A549 (cell line): Measurements from ENCODE around the gene SLC25A46. TPM values are rescaled to one million over a fixed set of nuclear protein-coding genes. Genes with fewer than 3 reads are reported as not detected.
"Not testable (repeated sequence)": the region's sequence is repeated elsewhere in the genome, so short reads cannot be mapped to it uniquely, and the experiment has no call there.

ENCODE experiments used
- ATAC-seq, 2 experiments: fragments of 200-7000 bp in 1 of 2; fragments of >200 bp in 1 of 2; cut with Nextera tagmentation in 1 of 2; cut with Tn5 transposase in 1 of 2; 3 replicates each; pipeline versions ENCODE4 v1.8.0 to v1.9.1; 2018 to 2020; ENCODE audit warnings: mild to moderate bottlenecking in 1 of 2, moderate library complexity in 1 of 2
- CTCF ChIA-PET: fragments of 300-600 bp; sonication (Branson Sonifier 250); formaldehyde crosslinking; extraction: SDS; loops from one replicate; lab custom pipeline; 2021; ENCODE audit warnings: antibody characterized with exemption, inconsistent platforms; lab: Yijun Ruan, JAX
- POLR2A ChIA-PET: fragments of 350-600 bp; formaldehyde crosslinking; extraction: SDS; loops from one replicate; lab custom pipeline; 2021; ENCODE audit warnings: antibody characterized with exemption, inconsistent platforms; lab: Yijun Ruan, JAX
- DNase-seq, 2 experiments: peaks; one replicate each; pipeline versions ENCODE4 v3.0.0 to v3.0.0-alpha.2; 2011 to 2016; ENCODE audit warnings: low read depth in 1 of 2, low spot score in 1 of 2
- FAIRE-seq: peaks from 2 replicates; lab custom pipeline; 2011; peaks lifted over from hg19 to GRCh38; lab: Jason Lieb, UNC
- H3K27ac ChIP-seq, 2 experiments: fragments of >200 bp; sonication (Bioruptor Twin); formaldehyde crosslinking; 3 replicates each; pipeline ENCODE4 v1.5.1; 2016 to 2017
- H3K4me1 ChIP-seq: fragments of >200 bp; sonication (Bioruptor Twin); formaldehyde crosslinking; 3 replicates; pipeline ENCODE4 v1.6.1; 2016
- H3K4me2 ChIP-seq: fragments of >200 bp; sonication (Bioruptor Twin); formaldehyde crosslinking; 3 replicates; pipeline ENCODE4 v1.6.1; 2016
- H3K4me3 ChIP-seq: fragments of >200 bp; sonication (Bioruptor Twin); formaldehyde crosslinking; 3 replicates; pipeline ENCODE4 v1.5.1; 2016
- H3K9me3 ChIP-seq: fragments of >200 bp; sonication (Bioruptor Twin); formaldehyde crosslinking; 3 replicates; pipeline ENCODE4 v1.6.1; 2016
- BHLHE40 ChIP-seq: IDR thresholded peaks from 2 replicates; pipeline ENCODE4 v1.6.1; 2012; ENCODE audit warnings: low read depth, low read length, inconsistent platforms
- CEBPB ChIP-seq, 2 experiments: fragments of >200 bp in 1 of 2; sonication (Bioruptor Twin) in 1 of 2; formaldehyde crosslinking in 1 of 2; IDR thresholded peaks; 2 replicates each; pipeline ENCODE4 v1.6.1; 2012 to 2016
- CHD2 ChIP-seq: fragments of 150-350 bp; IDR thresholded peaks from 2 replicates; pipeline ENCODE4 v1.6.1; 2014; ENCODE audit warnings: low read length; ENCODE audit not compliant: partially characterized antibody
- EP300 ChIP-seq, 2 experiments: fragments of >200 bp; sonication (Bioruptor Twin); formaldehyde crosslinking; IDR thresholded peaks; 2 replicates in 1 of 2; 3 replicates in 1 of 2; pipeline ENCODE4 v1.6.1; 2016 to 2017
- FOSB ChIP-seq: fragments of 250-450 bp; sonication (Bioruptor Pico); IDR thresholded peaks from 2 replicates; pipeline ENCODE4 v1.5.0; 2020; ENCODE audit warnings: mild to moderate bottlenecking, moderate library complexity
- FOSL2 ChIP-seq, 2 experiments: fragments of 450-650 bp in 1 of 2; fragments of >200 bp in 1 of 2; sonication (Bioruptor Twin) in 1 of 2; formaldehyde crosslinking; IDR thresholded peaks; 2 replicates each; pipeline versions ENCODE4 v1.5.0 to v1.6.1; 2016 to 2020; ENCODE audit warnings: mild to moderate bottlenecking in 1 of 2, moderate library complexity in 1 of 2
- FOXS1 ChIP-seq: fragments of 250-450 bp; sonication (Bioruptor Pico); IDR thresholded peaks from 2 replicates; pipeline ENCODE4 v1.5.0; 2020; ENCODE audit warnings: mild to moderate bottlenecking, moderate library complexity
- HDAC2 ChIP-seq: fragments of 200-600 bp; sonication (generic); IDR thresholded peaks from 2 replicates; pipeline ENCODE4 v1.6.1; 2016
- HEYL ChIP-seq: fragments of 250-450 bp; sonication (Bioruptor Pico); IDR thresholded peaks from 2 replicates; pipeline ENCODE4 v1.8.0; 2021; ENCODE audit warnings: mild to moderate bottlenecking, moderate library complexity
- HOXA7 ChIP-seq: fragments of 250-450 bp; sonication (Bioruptor Pico); IDR thresholded peaks from 2 replicates; pipeline ENCODE4 v1.5.0; 2020; ENCODE audit warnings: mild to moderate bottlenecking, moderate library complexity
- HOXB5 ChIP-seq: fragments of 250-450 bp; sonication (Bioruptor Pico); IDR thresholded peaks from 2 replicates; pipeline ENCODE4 v1.5.0; 2020; ENCODE audit warnings: mild to moderate bottlenecking, moderate library complexity
- JUNB ChIP-seq: fragments of >200 bp; sonication (Bioruptor Twin); formaldehyde crosslinking; IDR thresholded peaks from 2 replicates; pipeline ENCODE4 v1.6.1; 2016
- KDM5A ChIP-seq: fragments of 200-600 bp; sonication (generic); IDR thresholded peaks from 2 replicates; pipeline ENCODE4 v1.6.1; 2016; ENCODE audit warnings: antibody characterized with exemption, mild to moderate bottlenecking
- MAFK ChIP-seq: fragments of 450-650 bp; IDR thresholded peaks from 2 replicates; pipeline ENCODE4 v1.6.1; 2014; ENCODE audit not compliant: partially characterized antibody
- MAZ ChIP-seq: fragments of 150-350 bp; IDR thresholded peaks from 2 replicates; pipeline ENCODE4 v1.6.1; 2014; ENCODE audit warnings: antibody characterized with exemption, low read depth, low read length, borderline replicate concordance
- PHF8 ChIP-seq: fragments of 200-600 bp; sonication (generic); IDR thresholded peaks from 2 replicates; pipeline ENCODE4 v1.6.1; 2016; ENCODE audit warnings: low read depth, mild to moderate bottlenecking, antibody characterized with exemption, moderate library complexity, borderline replicate concordance
- RARB ChIP-seq: fragments of 250-450 bp; sonication (Bioruptor Pico); IDR thresholded peaks from 2 replicates; pipeline ENCODE4 v1.8.0; 2021; ENCODE audit warnings: mild to moderate bottlenecking, moderate library complexity
- RCOR1 ChIP-seq: fragments of 150-350 bp; IDR thresholded peaks from 2 replicates; pipeline ENCODE4 v1.6.1; 2014; ENCODE audit warnings: antibody characterized with exemption, low read length, low read depth
- RFX5 ChIP-seq: fragments of 450-650 bp; IDR thresholded peaks from 2 replicates; pipeline ENCODE4 v1.7.1; 2014; ENCODE audit warnings: antibody characterized with exemption, mild to moderate bottlenecking, moderate library complexity
- SMC3 ChIP-seq: fragments of >200 bp; sonication (Bioruptor Twin); formaldehyde crosslinking; IDR thresholded peaks from 3 replicates; pipeline ENCODE4 v1.6.1; 2018; ENCODE audit warnings: inconsistent platforms
- USF2 ChIP-seq: fragments of 450-650 bp; IDR thresholded peaks from 2 replicates; pipeline ENCODE4 v1.6.1; 2014; ENCODE audit warnings: antibody characterized with exemption
- ZFP36 ChIP-seq: fragments of 450-650 bp; IDR thresholded peaks from 2 replicates; pipeline ENCODE4 v1.6.1; 2014; ENCODE audit warnings: borderline replicate concordance; ENCODE audit not compliant: partially characterized antibody
- ZNF302 ChIP-seq: fragments of 250-450 bp; sonication (Bioruptor Pico); IDR thresholded peaks from 2 replicates; pipeline ENCODE4 v1.9.0; 2021; ENCODE audit warnings: inconsistent platforms, mild to moderate bottlenecking, moderate library complexity
- WGBS: methylation state at CpG from one replicate; pipeline ENCODE4 v1.1.6; 2017; ENCODE audit errors: missing lambda C conversion rate; 5-methylcytosine and 5-hydroxymethylcytosine counted together
- polyA plus RNA-seq, 4 experiments: library from polyadenylated mRNA; depleted of rRNA in 3 of 4; stranded (reverse); fragments of >200 nt; fragmentation: RNase III in 1 of 4; extraction: RNeasy Plus Mini Kit Qiagen cat#74134 plus additional on column Dnase treatment in 1 of 4; gene quantifications; 2 replicates in 3 of 4; 3 replicates in 1 of 4; pipeline ENCODE4 v1.2.3, GENCODE V29; 2011 to 2017
- TF ChIP-seq, protein P1 (sequence below): IDR thresholded peaks from 2 replicates; pipeline ENCODE4 v1.6.1; 2012
- TF ChIP-seq, protein P2 (sequence below): fragments of >200 bp; sonication (Bioruptor Twin); formaldehyde crosslinking; IDR thresholded peaks from 3 replicates; pipeline ENCODE4 v1.5.1; 2016
- TF ChIP-seq, protein P3 (sequence below): fragments of >200 bp; sonication (Bioruptor Twin); formaldehyde crosslinking; IDR thresholded peaks from 2 replicates; pipeline ENCODE4 v1.6.1; 2016

Gene SLC25A46
- polyA plus RNA-seq, 2 of the 4 experiments (the other 2 are of a cell fraction) = 29.2 to 41.7 TPM

GRCh38 chr5:110718311-110718710 lies 20.5 kb upstream of the SLC25A46 start:
- TF ChIP-seq MAFK = no peak
- no peak for TF ChIP-seq HOXB5 (CRISPR knock-in tag)
- TF ChIP-seq RARB (CRISPR knock-in tag) = no peak
- no peak for TF ChIP-seq EP300 (IDR thresholded peaks at IDR 0.05)
- TF ChIP-seq FOSL2 (IDR thresholded peaks at IDR 0.05) = no peak
- no peak for TF ChIP-seq FOSL2 (CRISPR knock-in tag; IDR thresholded peaks at IDR 0.05)
- TF ChIP-seq SMC3 = no peak
- TF ChIP-seq FOSB (CRISPR knock-in tag) = no peak
- TF ChIP-seq FOXS1 (CRISPR knock-in tag) = no peak
- TF ChIP-seq KDM5A = no peak
- TF ChIP-seq JUNB = no peak
- TF ChIP-seq CEBPB (IDR thresholded peaks at IDR 0.05) = no peak
- 0% methylated on average over 2 of the region's 2 CpGs for WGBS
- CTCF ChIA-PET = no interaction called here
- Histone ChIP-seq H3K4me2 (no peak overlapping the region), H3K4me3 (no peak overlapping the region), H3K27ac (no peak overlapping the region), H3K4me1 (no peaks in the 10 kb centered on the region), H3K9me3 (no peaks in the 10 kb centered on the region)
- POLR2A ChIA-PET = no interaction called here
- ATAC-seq (no peak), DNase-seq (no peak), FAIRE-seq (no peak)

GRCh38 chr5:110726249-110727024 lies 12.4 kb upstream of the SLC25A46 start, which contains the start of gene TMEM232:
TSS of gene TMEM232 (minus strand) at chr5:110726671. CDS start at chr5:110667352, 59,319 bp downstream.
- FAIRE-seq = no peak

DNA sequence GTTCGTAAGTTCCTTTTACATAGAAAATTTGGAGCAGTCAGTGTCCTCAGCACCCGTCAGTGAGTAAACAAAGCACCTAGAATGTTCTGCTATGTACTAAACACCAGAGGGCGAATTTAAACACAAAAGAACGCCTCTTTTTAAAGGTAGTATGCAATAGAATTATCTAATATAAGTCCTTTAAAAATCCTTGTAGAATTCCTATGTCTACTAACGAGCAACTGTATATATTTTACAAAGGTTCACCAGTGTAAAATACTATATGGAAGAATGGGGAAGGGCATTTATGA lies 11.8 kb upstream of the SLC25A46 start:
- peak overlapping the region; percentile 45 for H3K4me3 ChIP-seq
- ATAC-seq = peak; percentile 79 to 85
- CTCF ChIA-PET = no interaction called here

More at GRCh38 chr5:110726249-110727024, 12.4 kb upstream of the SLC25A46 start, which contains the start of gene TMEM232:
- TF ChIP-seq, protein P1, sequence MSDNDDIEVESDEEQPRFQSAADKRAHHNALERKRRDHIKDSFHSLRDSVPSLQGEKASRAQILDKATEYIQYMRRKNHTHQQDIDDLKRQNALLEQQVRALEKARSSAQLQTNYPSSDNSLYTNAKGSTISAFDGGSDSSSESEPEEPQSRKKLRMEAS = no peak
- TF ChIP-seq USF2 (peak; percentile 52), ZNF302 (CRISPR knock-in tag) (no peak), HEYL (CRISPR knock-in tag) (no peak), MAZ (no peak), HOXA7 (no peak), PHF8 (0 out of 2 replicates have a peak, but pooled peaks have one; percentile 32), CHD2 (no peak)
- TF ChIP-seq, protein P2, sequence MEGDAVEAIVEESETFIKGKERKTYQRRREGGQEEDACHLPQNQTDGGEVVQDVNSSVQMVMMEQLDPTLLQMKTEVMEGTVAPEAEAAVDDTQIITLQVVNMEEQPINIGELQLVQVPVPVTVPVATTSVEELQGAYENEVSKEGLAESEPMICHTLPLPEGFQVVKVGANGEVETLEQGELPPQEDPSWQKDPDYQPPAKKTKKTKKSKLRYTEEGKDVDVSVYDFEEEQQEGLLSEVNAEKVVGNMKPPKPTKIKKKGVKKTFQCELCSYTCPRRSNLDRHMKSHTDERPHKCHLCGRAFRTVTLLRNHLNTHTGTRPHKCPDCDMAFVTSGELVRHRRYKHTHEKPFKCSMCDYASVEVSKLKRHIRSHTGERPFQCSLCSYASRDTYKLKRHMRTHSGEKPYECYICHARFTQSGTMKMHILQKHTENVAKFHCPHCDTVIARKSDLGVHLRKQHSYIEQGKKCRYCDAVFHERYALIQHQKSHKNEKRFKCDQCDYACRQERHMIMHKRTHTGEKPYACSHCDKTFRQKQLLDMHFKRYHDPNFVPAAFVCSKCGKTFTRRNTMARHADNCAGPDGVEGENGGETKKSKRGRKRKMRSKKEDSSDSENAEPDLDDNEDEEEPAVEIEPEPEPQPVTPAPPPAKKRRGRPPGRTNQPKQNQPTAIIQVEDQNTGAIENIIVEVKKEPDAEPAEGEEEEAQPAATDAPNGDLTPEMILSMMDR = no peak
- H3K4me2 ChIP-seq = peak within 1 kb of the TSS; percentile 72
- DNase-seq = peak; percentile 21 to 63
- H3K27ac ChIP-seq = no peak within 1 kb of the TSS
- H3K9me3 ChIP-seq = no peaks in the 10 kb centered on the region
- peak; percentile 98 for ATAC-seq
- H3K4me1 ChIP-seq = no peaks in the 10 kb centered on the region
- 36% methylated on average over 17 of the region's 17 CpGs for WGBS
- peak within 1 kb of the TSS; percentile 45 for H3K4me3 ChIP-seq
- POLR2A ChIA-PET = no interaction called here
- CTCF ChIA-PET = no interaction called here

GRCh38 chr5:110731499-110731898 lies 7.3 kb upstream of the SLC25A46 start:
- H3K4me2 ChIP-seq, H3K27ac ChIP-seq, POLR2A ChIA-PET, DNase-seq, H3K4me1 ChIP-seq, H3K4me3 ChIP-seq, H3K9me3 ChIP-seq, ATAC-seq, FAIRE-seq, CTCF ChIA-PET: not testable (repeated sequence)
- WGBS = 20% methylated on average over 2 of the region's 2 CpGs

More for the DNA sequence above, 11.8 kb upstream of the SLC25A46 start:
- 18% methylated on average over 5 of the region's 5 CpGs for WGBS
- TF ChIP-seq BHLHE40 (no peak), ZFP36 (no peak), RARB (CRISPR knock-in tag) (no peak), MAFK (no peak), RFX5 (no peak), RCOR1 (no peak), HEYL (CRISPR knock-in tag) (no peak), HDAC2 (no peak)
- TF ChIP-seq, protein P3, sequence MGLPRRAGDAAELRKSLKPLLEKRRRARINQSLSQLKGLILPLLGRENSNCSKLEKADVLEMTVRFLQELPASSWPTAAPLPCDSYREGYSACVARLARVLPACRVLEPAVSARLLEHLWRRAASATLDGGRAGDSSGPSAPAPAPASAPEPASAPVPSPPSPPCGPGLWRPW = no peak
- TF ChIP-seq, all 56 proteins: peak for 0
- POLR2A ChIA-PET = no interaction called here
- H3K27ac ChIP-seq = no peak overlapping the region
- peak overlapping the region; percentile 72 for H3K4me2 ChIP-seq
- no peaks in the 10 kb centered on the region for H3K9me3 ChIP-seq
- no peaks in the 10 kb centered on the region for H3K4me1 ChIP-seq
- peak in 1 of 2 experiments; percentile 4 for DNase-seq
- no peak for FAIRE-seq
